Forelimb muscle (tissue), 1 donor: ENCODE data around the gene ATG9B. TPM values are rescaled to one million over a fixed set of nuclear protein-coding genes. Genes with fewer than 3 reads are reported as not detected.

Experiments used
- DNase-seq: peaks from one replicate; pipeline ENCODE4 v3.0.0-alpha.2; 2013; ENCODE audit warnings: low read depth
- polyA plus RNA-seq: library from polyadenylated mRNA; unstranded; fragments of 120-200 nt; gene quantifications from one replicate; pipeline ENCODE4 v1.2.1, GENCODE V29; 2013; ENCODE audit not compliant: insufficient read length

Gene ATG9B
- polyA plus RNA-seq, 1 donor = 0.73 TPM

GRCh38 chr7:150978126-150978789, 46.0 kb downstream of the ATG9B start, which contains the start of gene KCNH2:
TSS of gene KCNH2 (minus strand) at chr7:150978321. CDS start at chr7:150977913, 408 bp downstream.
- DNase-seq = no peak

- DNase-seq = no peak
These were observed 46.7 kb downstream of the ATG9B start for GRCh38 chr7:150977382-150978125.

GRCh38 chr7:150976529-150977381, 47.5 kb downstream of the ATG9B start:
- DNase-seq = no peak

GRCh38 chr7:150975536-150976319, 48.6 kb downstream of the ATG9B start:
- no peak for DNase-seq

GRCh38 chr7:150974468-150975391, 49.6 kb downstream of the ATG9B start:
- no peak for DNase-seq

GRCh38 chr7:150973571-150974451, 50.5 kb downstream of the ATG9B start:
- DNase-seq = no peak

GRCh38 chr7:150972741-150973140, 51.6 kb downstream of the ATG9B start:
- DNase-seq = no peak

GRCh38 chr7:150972023-150972468, 52.2 kb downstream of the ATG9B start:
- no peak for DNase-seq

GRCh38 chr7:150971242-150972022, 52.9 kb downstream of the ATG9B start:
- DNase-seq = no peak

- no peak for DNase-seq
These were observed 53.9 kb downstream of the ATG9B start for GRCh38 chr7:150970424-150970823.

- DNase-seq = no peak
These were observed 54.8 kb downstream of the ATG9B start for GRCh38 chr7:150969475-150969874.

- DNase-seq = no peak
These were observed 55.4 kb downstream of the ATG9B start for GRCh38 chr7:150968734-150969372.

- no peak for DNase-seq
These were observed 56.1 kb downstream of the ATG9B start for GRCh38 chr7:150968056-150968733.

- no peak for DNase-seq
These were observed 56.9 kb downstream of the ATG9B start for GRCh38 chr7:150967349-150967748.

- no peak for DNase-seq
These were observed 58.3 kb downstream of the ATG9B start for GRCh38 chr7:150966002-150966401.

- no peak for DNase-seq
These were observed 58.9 kb downstream of the ATG9B start for GRCh38 chr7:150965273-150965830.
